K562 (cell line): Measurements from ENCODE around the gene ELOVL7. TPM values are rescaled to one million over a fixed set of nuclear protein-coding genes. Genes with fewer than 3 reads are reported as not detected.
"Not testable (repeated sequence)": the region's sequence is repeated elsewhere in the genome, so short reads cannot be mapped to it uniquely, and the experiment has no call there.

ENCODE experiments used
- ATAC-seq: fragments of 200-7000 bp; cut with Tn5 transposase; 3 replicates; pipeline ENCODE4 v1.9.1; 2020; ENCODE audit warnings: moderate library complexity
- BruUV-seq: library from RNA; stranded (reverse); fragments of 400-500 nt; replicated peaks from 2 replicates; lab custom pipeline; 2021; lab: Mats Ljungman, UMichigan
- CTCF ChIA-PET: fragments of 300-600 bp; formaldehyde crosslinking; extraction: SDS; loops from one replicate; lab custom pipeline; 2021; ENCODE audit warnings: low intra/inter-chr PET ratio; lab: Yijun Ruan, JAX
- POLR2A ChIA-PET: fragments of 300-600, 350-650 bp; sonication (Branson Sonifier 250); formaldehyde crosslinking; extraction: SDS; loops from one replicate; lab custom pipeline; 2021; ENCODE audit warnings: antibody characterized with exemption, inconsistent platforms; lab: Yijun Ruan, JAX
- DNase-seq, 4 experiments: peaks; one replicate each; pipeline versions ENCODE4 v3.0.0 to v3.0.0-alpha.2; 2011 to 2018; ENCODE audit warnings: low spot score in 3 of 4, mixed read lengths in 3 of 4; ENCODE audit errors: extremely low read depth in 1 of 4
- FAIRE-seq: peaks from 2 replicates; lab custom pipeline; 2011; peaks lifted over from hg19 to GRCh38; lab: Jason Lieb, UNC
- H2AFZ ChIP-seq: 2 replicates; pipeline ENCODE4 v1.6.0; 2011; ENCODE audit warnings: low read depth, low read length, control low read depth, inconsistent platforms
- H3K27ac ChIP-seq: fragments of 200-600 bp; 3 replicates; pipeline ENCODE4 v1.8.0; 2011; ENCODE audit warnings: low read depth, mild to moderate bottlenecking, control low read depth, inconsistent platforms, low read length, moderate library complexity, mixed read lengths; ENCODE audit errors: extremely low read depth
- H3K27me3 ChIP-seq, 2 experiments: fragments of 300-600 bp in 1 of 2; 2 replicates in 1 of 2; 3 replicates in 1 of 2; pipeline versions ENCODE4 v1.6.0 to v1.8.0; 2011; ENCODE audit warnings: inconsistent platforms in 2 of 2, low read length in 2 of 2, mild to moderate bottlenecking in 1 of 2, mixed read lengths in 1 of 2, moderate library complexity in 1 of 2; ENCODE audit not compliant: control insufficient read depth in 2 of 2, insufficient read depth in 2 of 2
- H3K36me3 ChIP-seq: fragments of 300-600 bp; 3 replicates; pipeline ENCODE4 v1.8.0; 2011; ENCODE audit warnings: mild to moderate bottlenecking, low read length, inconsistent platforms; ENCODE audit not compliant: control insufficient read depth, insufficient read depth
- H3K4me1 ChIP-seq, 2 experiments: fragments of 200-600 bp in 1 of 2; replicated peaks in 1 of 2; 2 replicates in 1 of 2; 3 replicates in 1 of 2; pipeline versions ENCODE4 v1.5.1 to v1.8.0; 2011; ENCODE audit warnings: inconsistent platforms in 2 of 2, low read length in 2 of 2, mild to moderate bottlenecking in 1 of 2, mixed read lengths in 1 of 2, moderate library complexity in 1 of 2; ENCODE audit not compliant: control insufficient read depth in 2 of 2, insufficient read depth in 2 of 2
- H3K4me2 ChIP-seq: 2 replicates; pipeline ENCODE4 v1.6.1; 2011; ENCODE audit warnings: low read length, control low read depth, inconsistent platforms, mixed read lengths; ENCODE audit not compliant: insufficient read depth
- H3K4me3 ChIP-seq: fragments of 200-600 bp; sonication (generic), shearing (Covaris generic); 2 replicates; pipeline ENCODE4 v1.5.1; 2016; ENCODE audit warnings: control low read depth, inconsistent platforms
- H3K79me2 ChIP-seq: fragments of 200-600 bp; 3 replicates; pipeline ENCODE4 v1.8.0; 2011; ENCODE audit warnings: low read length, inconsistent platforms; ENCODE audit not compliant: control insufficient read depth, insufficient read depth
- H3K9ac ChIP-seq, 2 experiments: 2 replicates each; pipeline versions ENCODE4 v1.6.0 to v1.6.1; 2011; ENCODE audit warnings: low read depth in 2 of 2, low read length in 2 of 2, control low read depth in 1 of 2, inconsistent platforms in 1 of 2, mild to moderate bottlenecking in 1 of 2, mixed read lengths in 1 of 2; ENCODE audit not compliant: insufficient read depth in 1 of 2
- H3K9me1 ChIP-seq: one replicate; pipeline ENCODE4 v1.6.0; 2011; ENCODE audit warnings: inconsistent platforms, mild to moderate bottlenecking, low read length, moderate library complexity; ENCODE audit not compliant: control insufficient read depth, insufficient read depth
- H3K9me3 ChIP-seq: replicated peaks from 2 replicates; pipeline ENCODE4 v1.5.1; 2011; ENCODE audit warnings: low read depth, low read length, inconsistent platforms; ENCODE audit not compliant: control insufficient read depth, insufficient read depth
- H4K20me1 ChIP-seq: replicated peaks from 2 replicates; pipeline ENCODE4 v1.6.1; 2011; ENCODE audit warnings: low read length, inconsistent platforms, mixed read lengths; ENCODE audit not compliant: control insufficient read depth, insufficient read depth
- C11orf30 ChIP-seq: fragments of 450-650 bp; IDR thresholded peaks from 2 replicates; pipeline ENCODE4 v1.6.1; 2016; ENCODE audit warnings: low read depth, mild to moderate bottlenecking
- HMGXB4 ChIP-seq: sonication (generic); formaldehyde crosslinking; IDR thresholded peaks from 2 replicates; pipeline ENCODE4 v1.8.1; 2023; ENCODE audit warnings: mild to moderate bottlenecking, missing genetic modification reagents
- TRIM24 ChIP-seq, 2 experiments: fragments of 450-650 bp; IDR thresholded peaks; 2 replicates each; pipeline ENCODE4 v1.6.1; 2016
- ZBTB7A ChIP-seq: IDR thresholded peaks from 2 replicates; pipeline ENCODE4 v1.6.1; 2011; ENCODE audit warnings: low read depth, mild to moderate bottlenecking, low read length, moderate library complexity, borderline replicate concordance; ENCODE audit not compliant: control insufficient read depth
- ZFP1 ChIP-seq: fragments of 450-650 bp; formaldehyde crosslinking; IDR thresholded peaks from 2 replicates; pipeline ENCODE4 v1.4.0; 2020; ENCODE audit warnings: mild to moderate bottlenecking, mixed read lengths
- WGBS: fragments of 100-300 bp; shearing (Covaris generic); methylation state at CpG from one replicate; pipeline ENCODE4 v1.1.6; 2016; ENCODE audit warnings: low coverage, mixed read lengths; ENCODE audit not compliant: insufficient coverage; ENCODE audit errors: missing lambda C conversion rate; 5-methylcytosine and 5-hydroxymethylcytosine counted together
- in situ Hi-C: fragments of 300-500 bp; cut with MboI; formaldehyde crosslinking; loops from 4 replicates; pipeline ENCODE4 v1.15.0; 2018; ENCODE audit warnings: inconsistent platforms, mixed read lengths
- intact Hi-C: fragments of 100-400 bp; cut with micrococcal nuclease; formaldehyde crosslinking; loops from 2 replicates; pipeline ENCODE4 v1.14.2; 2022
- polyA plus RNA-seq, 8 experiments: library from polyadenylated mRNA; depleted of rRNA in 4 of 8; stranded (reverse) in 5 of 8; unstranded in 3 of 8; fragments of >200 nt; fragmentation: Nextera tagmentation in 2 of 8; fragmentation: Illumina TruSeq in 1 of 8; extraction: Ambion mirVana in 2 of 8; extraction: Trizol in 1 of 8; gene quantifications; 2 replicates each; pipeline versions ENCODE4 v1.2.1 to v1.2.3, GENCODE V29; 2011 to 2014; ENCODE audit warnings: inconsistent platforms in 1 of 8, missing spikeins in 1 of 8
- total RNA-seq, 7 experiments: library from RNA; depleted of rRNA in 6 of 7; stranded (reverse); fragments of >200 nt in 6 of 7; fragmentation: Illumina TruSeq in 2 of 7; extraction: Trizol in 2 of 7; gene quantifications; 2 replicates each; pipeline versions ENCODE4 v1.2.1 to v1.2.3, GENCODE V29; 2011 to 2021; ENCODE audit warnings: low replicate concordance in 1 of 7

Gene ELOVL7
- total and polyA plus RNA-seq, 9 of the 15 experiments (the other 6 are each of a cell fraction or from before 2014, with no cell fraction given): 4.5 to 12.3 (median 6.9) TPM

GRCh38 chr5:60872892-60873291 is 28.8 kb upstream of the ELOVL7 start (continued):
- TF ChIP-seq C11orf30: no peak

- Histone ChIP-seq H3K9me3 (no peaks in the 10 kb centered on the region; the same call in 1 of the 2 replicates), H3K27me3 (no peaks in the 10 kb centered on the region), H3K4me2 (no peak overlapping the region), H3K27ac (no peak overlapping the region), H2AFZ (no peak overlapping the region), H3K36me3 (no peaks in the 10 kb centered on the region), H3K9ac (no peak overlapping the region), H3K4me1 (no peaks in the 10 kb centered on the region), H3K9me1 (no peaks in the 10 kb centered on the region), H3K79me2 (no peaks in the 10 kb centered on the region), H3K4me3 (no peak overlapping the region), H4K20me1 (no peaks in the 10 kb centered on the region)
- TF ChIP-seq ZFP1 (CRISPR knock-in tag): peak; percentile 64; the same call in 1 of the 2 replicates
- no peak for TF ChIP-seq ZBTB7A
- no peak for TF ChIP-seq HMGXB4
- no peak for TF ChIP-seq TRIM24 (IDR thresholded peaks at IDR 0.05)
- FAIRE-seq: no peak
- no peak for ATAC-seq
- intact Hi-C loops (no loop called here), in situ Hi-C loops (no loop called here)
- no TSS peak for BruUV-seq
- POLR2A ChIA-PET: interaction anchor here (0.9 kb wide), 1 partner anchor 141 kb away, joined by 3 read pairs; no protein-coding TSS in a partner anchor
- CTCF ChIA-PET: no interaction called here
- no peak for DNase-seq
- 46% methylated on average over 3 of the region's 3 CpGs for WGBS
Measured at GRCh38 chr5:60870857-60871256, 26.8 kb upstream of the ELOVL7 start.

- H3K27me3 ChIP-seq, in situ Hi-C loops, H3K9me3 ChIP-seq, H2AFZ ChIP-seq, H3K4me3 ChIP-seq, BruUV-seq, H3K36me3 ChIP-seq, DNase-seq, POLR2A ChIA-PET, H3K27ac ChIP-seq, H4K20me1 ChIP-seq, H3K79me2 ChIP-seq, CTCF ChIA-PET, H3K4me1 ChIP-seq, ATAC-seq, intact Hi-C loops, H3K4me2 ChIP-seq, H3K9ac ChIP-seq, H3K9me1 ChIP-seq, FAIRE-seq: not testable (repeated sequence)
- 30% methylated on average over 9 of the region's 16 CpGs for WGBS
Measured at GRCh38 chr5:60860572-60860971, 16.5 kb upstream of the ELOVL7 start.
